ENCODE data around the gene NKAIN2.
"Not testable (repeated sequence)": the region's sequence is repeated elsewhere in the genome, so short reads cannot be mapped to it uniquely, and the experiment has no call there.

NKAIN2 gene

GRCh38 chr6:124655866-124656265, 852.2 kb downstream of the NKAIN2 start:
- no peak for DNase-seq

DNA sequence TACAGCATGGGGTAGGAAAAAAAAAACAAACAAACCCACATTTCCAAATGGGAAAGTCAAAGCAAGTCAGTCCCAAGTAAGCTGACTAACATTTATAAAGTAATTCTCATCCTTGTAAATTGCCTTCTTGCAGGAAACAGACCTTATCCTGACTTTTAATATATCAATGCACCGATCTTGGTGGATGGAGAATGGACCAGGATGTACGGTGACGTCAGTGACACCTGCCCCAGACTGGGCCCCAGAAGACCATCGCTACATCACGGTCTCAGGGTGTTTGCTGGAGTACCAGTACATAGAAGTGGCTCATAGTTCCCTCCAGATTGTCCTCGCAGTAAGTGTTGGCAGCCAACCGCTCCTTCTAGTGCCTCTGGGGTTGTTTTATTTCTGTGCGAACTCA, 854.4 kb downstream of the NKAIN2 start:
- no peak for DNase-seq

- DNase-seq = no peak
These were observed 855.8 kb downstream of the NKAIN2 start for GRCh38 chr6:124659427-124659826.

DNA sequence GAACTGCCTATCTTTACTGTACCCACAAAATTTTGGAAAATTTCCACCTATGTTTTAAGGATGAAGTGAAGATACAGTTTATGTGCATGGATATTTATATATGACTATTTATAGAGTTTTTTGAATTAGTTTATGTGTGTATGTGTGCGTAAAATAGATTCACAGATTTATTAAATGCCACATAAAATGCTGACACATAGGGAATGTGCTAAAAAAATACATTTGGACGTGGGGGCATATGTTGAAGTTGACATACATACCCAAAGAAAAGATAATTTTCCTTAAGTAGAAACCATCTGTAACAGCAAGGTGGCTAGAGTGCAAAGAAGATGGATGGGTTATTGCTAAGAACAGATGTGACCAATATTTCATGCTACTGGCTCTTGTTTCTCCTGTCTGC, 856.5 kb downstream of the NKAIN2 start:
- DNase-seq = no peak

DNA sequence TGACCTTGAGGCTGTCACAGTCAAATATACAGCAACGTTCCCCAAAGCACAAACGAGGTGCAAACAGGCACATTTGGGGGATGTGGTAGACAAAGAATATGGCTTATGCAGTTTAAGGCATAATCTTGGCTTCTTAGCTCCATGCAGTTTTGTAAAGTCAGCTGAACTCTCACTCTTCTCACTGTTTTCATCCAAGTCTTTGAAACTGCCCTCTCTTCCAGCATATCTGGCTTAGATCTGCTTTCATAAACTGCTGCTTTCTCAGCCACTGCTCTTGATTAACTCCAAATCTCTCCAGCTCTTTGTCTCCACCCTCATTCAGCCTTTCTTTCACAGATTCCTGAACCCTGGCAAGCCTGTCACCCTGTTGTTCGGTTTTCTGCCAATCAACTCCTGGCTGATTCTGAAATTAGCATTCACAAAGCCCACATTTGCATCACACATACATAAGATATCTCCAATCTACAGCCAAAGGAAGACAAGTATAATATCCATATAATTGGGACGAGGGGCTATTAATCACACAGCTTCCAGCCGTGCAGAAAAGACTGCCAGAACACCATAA, 857.5 kb downstream of the NKAIN2 start:
- DNase-seq = no peak

- DNase-seq = no peak
These were observed 864.4 kb downstream of the NKAIN2 start for GRCh38 chr6:124668028-124668427.

GRCh38 chr6:124669713-124670480, 866.2 kb downstream of the NKAIN2 start:
- DNase-seq = no peak

GRCh38 chr6:124670801-124671200, 867.1 kb downstream of the NKAIN2 start:
- DNase-seq = no peak

DNA sequence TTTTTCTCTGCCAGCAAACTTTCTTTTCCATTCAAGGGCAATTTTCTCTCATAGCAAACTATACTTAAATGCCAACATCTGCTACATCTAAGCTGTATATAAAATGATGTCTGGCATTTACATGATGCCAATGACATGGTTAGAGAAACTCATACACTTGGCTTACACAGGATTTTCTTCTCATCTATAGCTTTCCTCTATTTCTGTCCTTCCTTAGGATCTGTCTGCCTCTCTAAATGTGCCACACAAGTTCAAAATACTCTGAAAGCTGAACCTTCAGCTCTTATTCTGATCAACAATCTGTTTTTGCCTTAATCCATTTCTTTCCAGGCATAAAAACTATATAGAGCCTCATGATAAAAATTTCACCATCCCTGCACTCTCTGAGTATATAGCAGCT, 867.7 kb downstream of the NKAIN2 start:
- DNase-seq = no peak

DNA sequence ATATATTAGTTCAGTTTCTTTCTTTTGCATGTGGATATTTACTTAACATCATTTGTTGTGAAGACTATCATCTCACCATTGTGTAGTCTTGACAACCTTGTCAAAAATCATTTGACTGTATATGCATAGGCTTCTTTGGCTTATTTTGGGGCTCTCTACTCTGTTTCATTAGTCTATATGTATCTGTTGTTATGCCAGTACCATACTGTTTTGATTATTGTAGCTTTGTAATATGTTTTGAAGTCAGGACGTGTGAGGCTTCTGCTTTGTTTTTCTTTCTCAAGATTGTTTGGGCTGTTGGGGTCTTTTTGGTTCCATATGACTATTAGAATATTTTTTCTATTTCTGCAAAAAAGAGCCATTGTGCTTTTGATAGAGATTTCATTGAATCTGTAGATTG, 870.4 kb downstream of the NKAIN2 start:
- DNase-seq = no peak

GRCh38 chr6:124676033-124676432, 872.4 kb downstream of the NKAIN2 start:
- DNase-seq = no peak

DNA sequence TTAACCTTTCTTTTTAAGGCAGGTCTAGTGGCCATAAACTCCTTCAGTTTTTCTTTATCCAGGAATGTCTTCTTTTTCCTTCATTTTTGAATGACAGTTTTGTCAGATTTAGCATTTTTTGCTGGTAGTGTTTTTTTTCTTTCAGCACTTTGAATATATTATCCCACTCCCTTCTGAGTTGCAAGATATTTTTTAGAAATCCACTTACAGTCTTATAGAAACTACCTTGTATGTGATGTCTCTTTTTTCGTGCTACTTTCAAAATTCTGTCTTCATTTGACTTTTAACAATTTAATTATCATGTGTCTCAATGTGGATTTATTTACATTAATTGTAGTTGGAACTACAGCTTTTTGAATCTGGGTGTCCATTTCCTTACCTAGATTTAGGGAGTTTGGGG, 874.2 kb downstream of the NKAIN2 start:
- no peak for DNase-seq

- DNase-seq = no peak
These were observed 875.7 kb downstream of the NKAIN2 start for GRCh38 chr6:124679387-124679786.

GRCh38 chr6:124682751-124683150, 879.1 kb downstream of the NKAIN2 start:
- DNase-seq = no peak

DNA sequence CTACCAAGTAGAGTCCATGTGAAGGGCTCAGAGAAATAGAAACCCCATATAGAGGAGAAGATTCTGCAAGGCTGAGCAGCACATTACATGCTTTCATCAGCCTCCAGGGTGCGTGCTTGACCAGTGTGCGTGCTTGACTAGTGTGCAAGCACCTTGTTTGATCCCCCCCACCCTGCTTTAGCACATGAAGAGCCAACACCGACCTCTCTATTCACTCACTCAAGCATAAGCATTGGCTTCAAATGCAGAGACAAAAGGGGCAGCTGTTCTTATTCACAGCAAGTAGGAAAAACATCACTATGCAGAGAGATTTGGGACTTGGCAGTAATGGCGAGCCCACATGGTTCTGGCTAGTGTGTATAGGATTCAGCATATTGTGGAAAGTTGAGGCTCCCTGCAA, 879.8 kb downstream of the NKAIN2 start:
- no peak for DNase-seq

- no peak for DNase-seq
These were observed 881.0 kb downstream of the NKAIN2 start for GRCh38 chr6:124684621-124685020.

DNA sequence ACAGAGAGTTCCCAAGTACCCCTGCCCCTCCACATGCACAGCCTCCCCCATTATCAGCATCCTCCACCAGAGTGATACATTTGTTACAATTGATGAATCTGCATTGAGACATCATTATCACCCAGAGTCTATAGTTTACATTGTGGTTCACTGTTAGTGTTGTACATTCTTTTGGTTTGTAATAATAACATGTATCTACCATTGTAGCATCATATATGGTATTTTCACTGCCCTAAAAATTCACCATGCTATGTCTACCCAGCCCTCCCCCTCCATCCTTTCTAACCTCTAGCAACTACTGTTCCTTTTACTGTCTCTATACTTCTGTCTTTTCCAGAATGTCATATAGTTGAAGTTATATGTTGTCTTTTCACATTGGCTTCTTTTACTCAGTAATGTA, 884.7 kb downstream of the NKAIN2 start:
- DNase-seq = no peak

- DNase-seq = no peak
These were observed 890.6 kb downstream of the NKAIN2 start for GRCh38 chr6:124694139-124694705.

DNA sequence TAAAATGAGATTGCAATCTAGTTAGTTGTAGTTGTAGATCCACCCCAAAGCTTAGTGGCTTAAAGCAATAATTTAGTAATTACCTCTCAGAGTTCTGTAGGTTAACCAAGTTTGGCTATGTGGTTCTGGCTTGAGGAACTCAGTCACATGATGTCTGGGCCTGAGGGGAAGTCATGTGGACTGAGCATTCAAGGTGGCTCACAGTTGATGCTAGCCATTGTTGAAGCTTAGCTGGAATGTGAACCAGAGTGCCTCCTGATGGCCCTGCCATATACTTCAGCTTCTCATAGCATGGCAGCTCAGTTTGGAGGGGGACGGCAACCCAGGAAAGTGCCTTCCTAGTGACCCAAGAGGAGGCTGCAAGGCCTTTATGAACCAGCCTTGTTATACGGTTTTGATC, 895.4 kb downstream of the NKAIN2 start:
- no peak for DNase-seq

- no peak for DNase-seq
These were observed 899.9 kb downstream of the NKAIN2 start for GRCh38 chr6:124703541-124703940.

GRCh38 chr6:124712532-124712931, 908.9 kb downstream of the NKAIN2 start:
- DNase-seq = not testable (repeated sequence)

DNA sequence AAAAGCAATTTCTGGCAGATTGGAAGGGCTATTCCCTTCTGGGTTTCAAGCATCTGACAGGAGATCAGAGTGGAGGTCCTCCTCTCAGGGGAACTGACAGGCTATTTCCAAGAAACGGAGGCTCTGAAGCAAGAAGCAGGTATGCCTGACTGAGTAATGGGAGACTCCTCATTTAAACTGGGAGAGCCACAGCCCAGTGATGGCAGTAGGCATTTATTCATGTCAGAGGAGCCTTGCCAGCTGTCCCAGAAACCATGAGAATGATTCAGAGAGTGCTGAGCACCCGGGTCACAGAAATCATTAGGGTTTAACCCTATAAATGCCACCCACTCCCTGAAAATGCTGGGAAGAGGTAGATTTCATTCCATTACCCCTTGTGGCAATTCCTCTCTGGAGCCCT, 911.1 kb downstream of the NKAIN2 start:
- no peak for DNase-seq

- no peak for DNase-seq
These were observed 916.2 kb downstream of the NKAIN2 start for GRCh38 chr6:124719913-124720312.

GRCh38 chr6:124721331-124721730, 917.7 kb downstream of the NKAIN2 start:
- no peak for DNase-seq

Measured in activated gamma-delta T cell (primary cell).